Gastroesophageal sphincter (tissue), 4 donors: ENCODE results near the gene FOXD3. TPM values are rescaled to one million over a fixed set of nuclear protein-coding genes. Genes with fewer than 3 reads are reported as not detected.
"Not testable (repeated sequence)": the region's sequence is repeated elsewhere in the genome, so short reads cannot be mapped to it uniquely, and the experiment has no call there.

Experiments used
- ATAC-seq: fragments of 150-250 bp; one replicate; pipeline ENCODE4 v1.9.1; 2016; ENCODE audit warnings: mild to moderate bottlenecking, moderate library complexity
- H3K27ac ChIP-seq, 4 donors: fragments of 200-600 bp; sonication (generic) in 3 of 4; 1 replicate in 3 of 4; 2 replicates in 1 of 4; pipeline ENCODE4 v1.5.1; 2016 to 2019
- H3K27me3 ChIP-seq: fragments of 200-600 bp; sonication (generic); one replicate; pipeline ENCODE4 v1.5.1; 2019
- H3K36me3 ChIP-seq, 2 donors: fragments of 200-600 bp; sonication (generic); one replicate each; pipeline ENCODE4 v1.5.1; 2019; ENCODE audit warnings: control low read depth in 1 of 2
- H3K4me1 ChIP-seq, 3 donors: fragments of 200-600 bp; sonication (generic); 1 replicate in 2 of 3; 2 replicates in 1 of 3; pipeline ENCODE4 v1.5.1; 2016 to 2019; ENCODE audit warnings: control low read depth in 2 of 3
- H3K4me3 ChIP-seq, 2 donors: fragments of 200-600 bp; sonication (generic); one replicate each; pipeline ENCODE4 v1.5.1; 2019; ENCODE audit warnings: mild to moderate bottlenecking in 1 of 2, moderate library complexity in 1 of 2
- H3K9me3 ChIP-seq, 3 donors: fragments of 200-600 bp; sonication (generic); one replicate each; pipeline ENCODE4 v1.5.1; 2017 to 2019; ENCODE audit warnings: control low read depth in 2 of 3
- CTCF ChIP-seq, 4 experiments: fragments of 200-600 bp in 2 of 4; fragments of 450-650 bp in 2 of 4; sonication (generic) in 1 of 4; IDR thresholded peaks; one replicate each; pipeline ENCODE4 v1.5.1; 2017 to 2019; ENCODE audit warnings: antibody characterized with exemption in 4 of 4, mild to moderate bottlenecking in 2 of 4, moderate library complexity in 2 of 4
- EP300 ChIP-seq: sonication (generic); formaldehyde crosslinking; IDR thresholded peaks from one replicate; pipeline ENCODE4 v1.6.1; 2017; ENCODE audit warnings: antibody characterized with exemption, mild to moderate bottlenecking
- POLR2A ChIP-seq, 2 donors: fragments of 450-650 bp; IDR thresholded peaks; one replicate each; pipeline ENCODE4 v1.6.1; 2017; ENCODE audit warnings: antibody characterized with exemption in 2 of 2, mild to moderate bottlenecking in 2 of 2, moderate library complexity in 1 of 2
- POLR2AphosphoS5 ChIP-seq: sonication (generic); formaldehyde crosslinking; IDR thresholded peaks from one replicate; pipeline ENCODE4 v1.6.1; 2017; ENCODE audit warnings: antibody characterized with exemption
- WGBS, 2 donors: methylation state at CpG; one replicate each; pipeline ENCODE4 v1.1.5; 2018; ENCODE audit warnings: low coverage in 1 of 2; 5-methylcytosine and 5-hydroxymethylcytosine counted together
- total RNA-seq, 4 donors: library from RNA; depleted of rRNA; stranded (reverse); fragments of >200 nt; gene quantifications; one replicate each; pipeline ENCODE4 v1.1.0, GENCODE V29; 2016

Gene FOXD3
- total RNA-seq, 4 donors from 2014 or later: 2.2 to 4.7 (median 2.5) TPM

- Histone ChIP-seq H3K27ac (peak overlapping the region in 3 of 4 donors; percentile 7 to 60 (median 54)), H3K36me3 (no peaks in the 10 kb centered on the region), H3K4me1 (peaks cover 0 to 10% (median 0%) of the 10 kb centered on the region in 3 donors), H3K27me3 (peaks cover 97% of the 10 kb centered on the region), H3K4me3 (peak overlapping the region in 1 of 2 donors; percentile 18), H3K9me3 (no peaks in the 10 kb centered on the region)
- no peak for ATAC-seq
- 8 to 20% methylated on average over 3 to 9 of the region's 50 CpGs for WGBS, 2 donors
- TF ChIP-seq CTCF (IDR thresholded peaks at IDR 0.05): no peak
- TF ChIP-seq EP300: no peak
- TF ChIP-seq POLR2AphosphoS5: no peak
- TF ChIP-seq POLR2A (IDR thresholded peaks at IDR 0.05): no peak
These were observed 7.4 kb downstream of the FOXD3 start for GRCh38 chr1:63329621-63330330.

- H3K9me3 ChIP-seq: no peaks in the 10 kb centered on the region
- H3K27me3 ChIP-seq: peaks cover 95% of the 10 kb centered on the region
- peak overlapping the region in 2 of 4 donors; percentile 7 to 60 for H3K27ac ChIP-seq
- WGBS, 2 donors: 0 to 13% methylated on average over 4 to 18 of the region's 28 CpGs
- H3K4me1 ChIP-seq: peaks cover 0 to 10% (median 0%) of the 10 kb centered on the region in 3 donors
- no peak for ATAC-seq
- no peaks in the 10 kb centered on the region for H3K36me3 ChIP-seq
- no peak for TF ChIP-seq CTCF (IDR thresholded peaks at IDR 0.05)
- TF ChIP-seq POLR2AphosphoS5: no peak
- TF ChIP-seq POLR2A (IDR thresholded peaks at IDR 0.05): no peak
- TF ChIP-seq EP300: no peak
- peak overlapping the region in 1 of 2 donors; percentile 18 for H3K4me3 ChIP-seq
These were observed 8.1 kb downstream of the FOXD3 start for GRCh38 chr1:63330331-63330916.

- 60 to 68% methylated on average over 1 to 2 of the region's 2 CpGs for WGBS, 2 donors
- H3K9me3 ChIP-seq: no peaks in the 10 kb centered on the region
- TF ChIP-seq POLR2AphosphoS5 (no peak), EP300 (no peak)
These were observed 20.0 kb downstream of the FOXD3 start for GRCh38 chr1:63342402-63342801.

GRCh38 chr1:63343922-63344321, 21.6 kb downstream of the FOXD3 start:
- H3K27ac ChIP-seq: no peak overlapping the region
- no peaks in the 10 kb centered on the region for H3K36me3 ChIP-seq
- no peaks in the 10 kb centered on the region for H3K4me1 ChIP-seq
- no peak for TF ChIP-seq EP300
- no peak for TF ChIP-seq CTCF (IDR thresholded peaks at IDR 0.05)
- no peak for TF ChIP-seq POLR2AphosphoS5
- no peak for TF ChIP-seq POLR2A (IDR thresholded peaks at IDR 0.05)
- 33% methylated on average over 1 of the region's 1 CpG; no CpG with 5 or more reads in 1 of the 2 donors for WGBS, 2 donors
- no peaks in the 10 kb centered on the region for H3K9me3 ChIP-seq
- H3K4me3 ChIP-seq: no peak overlapping the region
- ATAC-seq: no peak
- peaks cover 11% of the 10 kb centered on the region for H3K27me3 ChIP-seq

More at GRCh38 chr1:63342402-63342801, 20.0 kb downstream of the FOXD3 start:
- Histone ChIP-seq H3K27ac (no peak overlapping the region), H3K4me3 (no peak overlapping the region), H3K36me3 (no peaks in the 10 kb centered on the region), H3K27me3 (peaks cover 11% of the 10 kb centered on the region), H3K4me1 (no peaks in the 10 kb centered on the region)
- ATAC-seq: no peak

GRCh38 chr1:63350320-63350719, 28.0 kb downstream of the FOXD3 start:
- Histone ChIP-seq H3K27me3 (peaks cover 19% of the 10 kb centered on the region), H3K9me3 (no peaks in the 10 kb centered on the region), H3K4me3 (no peak overlapping the region), H3K27ac (no peak overlapping the region), H3K4me1 (no peaks in the 10 kb centered on the region), H3K36me3 (no peaks in the 10 kb centered on the region)
- no peak for ATAC-seq
- 93 to 94% methylated on average over 3 to 4 of the region's 5 CpGs for WGBS, 2 donors
- no peak for TF ChIP-seq POLR2AphosphoS5

- TF ChIP-seq POLR2A (IDR thresholded peaks at IDR 0.05): no peak
- TF ChIP-seq EP300: no peak
- 82 to 84% methylated on average over 2 of the region's 2 CpGs for WGBS, 2 donors
- no peak overlapping the region for H3K4me3 ChIP-seq
- H3K9me3 ChIP-seq: no peaks in the 10 kb centered on the region
- ATAC-seq: no peak
- no peaks in the 10 kb centered on the region for H3K4me1 ChIP-seq
- H3K27ac ChIP-seq: no peak overlapping the region
- H3K27me3 ChIP-seq: peaks cover 22% of the 10 kb centered on the region
- no peaks in the 10 kb centered on the region for H3K36me3 ChIP-seq
These were observed 30.4 kb downstream of the FOXD3 start for GRCh38 chr1:63352736-63353135.

- not testable (repeated sequence) for H3K27ac ChIP-seq, H3K36me3 ChIP-seq, H3K9me3 ChIP-seq, H3K4me1 ChIP-seq, ATAC-seq, H3K4me3 ChIP-seq
- 69% methylated on average over 2 of the region's 2 CpGs; no CpG with 5 or more reads in 1 of the 2 donors for WGBS, 2 donors
- H3K27me3 ChIP-seq: peaks cover 22% of the 10 kb centered on the region
These were observed 33.9 kb downstream of the FOXD3 start for GRCh38 chr1:63356234-63356633.
